Fibroblast of lung (primary cell): ENCODE data around the gene NACC1. TPM values are rescaled to one million over a fixed set of nuclear protein-coding genes. Genes with fewer than 3 reads are reported as not detected.
A peak's percentile ranks its signal among the peaks of the same experiment; 100 is the strongest.

Experiments used
- DNase-seq, 2 donors: peaks; one replicate each; pipeline versions ENCODE4 v3.0.0 to v3.0.0-alpha.2; 2010; ENCODE audit warnings: low read depth in 2 of 2
- H2AFZ ChIP-seq: 2 replicates; pipeline ENCODE4 v1.5.1; 2012; ENCODE audit warnings: low read length, control low read depth, inconsistent platforms
- H3K27ac ChIP-seq: 2 replicates; pipeline ENCODE4 v1.5.1; 2011; ENCODE audit warnings: low read length, control low read depth; ENCODE audit not compliant: insufficient read depth
- H3K27me3 ChIP-seq: 2 replicates; pipeline ENCODE4 v1.5.1; 2011; ENCODE audit warnings: mild to moderate bottlenecking, low read length; ENCODE audit not compliant: control insufficient read depth, insufficient read depth
- H3K36me3 ChIP-seq: 2 replicates; pipeline ENCODE4 v1.5.1; 2011; ENCODE audit warnings: low read length; ENCODE audit not compliant: control insufficient read depth, insufficient read depth
- H3K4me1 ChIP-seq: 2 replicates; pipeline ENCODE4 v1.5.1; 2011; ENCODE audit warnings: low read length; ENCODE audit not compliant: control insufficient read depth, insufficient read depth; ENCODE audit errors: extremely low read depth
- H3K4me2 ChIP-seq: 2 replicates; pipeline ENCODE4 v1.5.1; 2011; ENCODE audit warnings: low read length, control low read depth; ENCODE audit not compliant: insufficient read depth; ENCODE audit errors: extremely low read depth
- H3K4me3 ChIP-seq, 4 experiments: fragments of 200-600 bp in 1 of 4; sonication (generic) in 1 of 4; replicated peaks in 1 of 4; 2 replicates each; pipeline ENCODE4 v1.5.1; 2011 to 2016; ENCODE audit warnings: low read length in 4 of 4, low read depth in 3 of 4, mild to moderate bottlenecking in 3 of 4, control low read depth in 2 of 4, inconsistent platforms in 1 of 4, mixed read lengths in 1 of 4; ENCODE audit not compliant: insufficient read depth in 1 of 4; ENCODE audit errors: control extremely low read depth in 1 of 4
- H3K79me2 ChIP-seq: 2 replicates; pipeline ENCODE4 v1.5.1; 2012; ENCODE audit warnings: mild to moderate bottlenecking, low read length, inconsistent platforms; ENCODE audit not compliant: control insufficient read depth, insufficient read depth
- H3K9ac ChIP-seq: 2 replicates; pipeline ENCODE4 v1.5.1; 2011; ENCODE audit warnings: mild to moderate bottlenecking, low read length, control low read depth; ENCODE audit not compliant: insufficient read depth
- H3K9me3 ChIP-seq: 2 replicates; pipeline ENCODE4 v1.5.1; 2012; ENCODE audit warnings: low read depth, low read length; ENCODE audit not compliant: control insufficient read depth, insufficient read depth
- H4K20me1 ChIP-seq: 2 replicates; pipeline ENCODE4 v1.5.1; 2011; ENCODE audit warnings: low read length; ENCODE audit not compliant: control insufficient read depth, insufficient read depth; ENCODE audit errors: extremely low read depth
- EZH2 ChIP-seq: IDR thresholded peaks from 2 replicates; pipeline ENCODE4 v1.5.1; 2012; ENCODE audit warnings: low read length, control low read depth, mild to moderate bottlenecking; ENCODE audit errors: missing control alignments
- polyA plus RNA-seq, 2 donors: library from polyadenylated mRNA; depleted of rRNA in 1 of 2; stranded (reverse) in 1 of 2; unstranded in 1 of 2; fragments of >200 nt; gene quantifications; 2 replicates each; pipeline ENCODE4 v1.2.1, GENCODE V29; 2011 to 2012; ENCODE audit warnings: missing spikeins in 1 of 2
- total RNA-seq: library from RNA; depleted of rRNA; stranded (reverse); fragments of >200 nt; gene quantifications from 2 replicates; pipeline ENCODE4 v1.2.1, GENCODE V29; 2014
- TF ChIP-seq, protein P1 (sequence below), 2 donors: IDR thresholded peaks in 1 of 2; conservative IDR thresholded peaks in 1 of 2; 1 replicate in 1 of 2; 2 replicates in 1 of 2; pipeline ENCODE4 v1.5.1; 2011 to 2012; ENCODE audit warnings: low read length in 2 of 2, control low read depth in 1 of 2, inconsistent platforms in 1 of 2, low read depth in 1 of 2, mild to moderate bottlenecking in 1 of 2

Gene NACC1
- total and polyA plus RNA-seq, 2 donors (not counting 1 experiment from before 2014, with no cell fraction given) = 31.9 to 33.5 TPM

DNA sequence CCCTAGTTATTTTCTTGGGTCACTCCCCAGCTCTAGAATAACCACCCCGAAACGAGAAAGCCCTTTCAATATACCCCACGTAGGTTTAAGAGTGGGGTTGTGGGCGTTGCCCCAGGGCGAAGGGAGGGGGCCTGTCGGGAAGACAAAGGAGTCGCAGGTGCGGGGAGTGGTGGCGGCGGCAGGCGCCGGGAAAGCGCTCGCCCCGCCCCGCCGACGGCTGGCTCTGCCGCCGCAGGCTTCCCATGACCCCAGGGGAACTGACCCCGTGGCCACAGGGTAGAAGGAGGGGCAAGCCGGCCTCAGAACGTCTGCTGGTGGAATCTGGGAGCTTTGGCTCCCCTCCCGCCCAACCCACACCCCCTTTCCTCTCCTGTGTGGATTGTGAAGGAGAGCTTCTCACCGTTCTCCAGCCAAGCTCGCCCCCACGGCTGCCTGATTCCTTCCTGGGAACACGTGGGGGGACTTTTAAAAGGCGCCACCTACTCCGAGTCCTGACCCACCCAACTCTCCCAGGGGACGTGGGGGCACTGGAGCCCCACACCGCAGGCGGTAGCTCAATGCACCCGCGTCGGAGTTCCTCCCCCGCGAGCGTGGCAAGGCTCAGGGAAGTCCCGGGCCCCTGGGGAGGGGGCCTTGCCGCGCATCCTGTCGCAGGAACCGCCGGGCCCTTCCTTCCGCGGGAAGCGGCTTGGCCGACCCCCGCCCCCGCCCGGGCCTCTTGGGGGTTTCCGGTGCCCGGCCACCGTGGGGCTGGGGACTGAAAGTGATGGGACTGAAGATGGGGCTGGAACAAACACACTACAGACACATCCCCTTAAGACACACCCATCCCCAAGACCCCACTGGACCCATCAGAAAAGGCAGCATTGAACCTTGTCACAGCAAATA lies 37.7 kb downstream of the NACC1 start:
- H3K9ac ChIP-seq = peak overlapping the region; percentile 97
- H4K20me1 ChIP-seq = no peaks in the 10 kb centered on the region
- H3K4me3 ChIP-seq = peak overlapping the region; percentile 62 to 90 (median 84)
- DNase-seq = peak; percentile 69 to 79
- H3K27me3 ChIP-seq = no peaks in the 10 kb centered on the region
- H3K27ac ChIP-seq = peak overlapping the region; percentile 97
- peaks cover 2% of the 10 kb centered on the region for H3K36me3 ChIP-seq
- H3K4me1 ChIP-seq = peaks cover 10% of the 10 kb centered on the region
- no peak overlapping the region for H2AFZ ChIP-seq
- peak overlapping the region; percentile 84 for H3K4me2 ChIP-seq
- TF ChIP-seq EZH2 = no peak
- TF ChIP-seq, protein P1, sequence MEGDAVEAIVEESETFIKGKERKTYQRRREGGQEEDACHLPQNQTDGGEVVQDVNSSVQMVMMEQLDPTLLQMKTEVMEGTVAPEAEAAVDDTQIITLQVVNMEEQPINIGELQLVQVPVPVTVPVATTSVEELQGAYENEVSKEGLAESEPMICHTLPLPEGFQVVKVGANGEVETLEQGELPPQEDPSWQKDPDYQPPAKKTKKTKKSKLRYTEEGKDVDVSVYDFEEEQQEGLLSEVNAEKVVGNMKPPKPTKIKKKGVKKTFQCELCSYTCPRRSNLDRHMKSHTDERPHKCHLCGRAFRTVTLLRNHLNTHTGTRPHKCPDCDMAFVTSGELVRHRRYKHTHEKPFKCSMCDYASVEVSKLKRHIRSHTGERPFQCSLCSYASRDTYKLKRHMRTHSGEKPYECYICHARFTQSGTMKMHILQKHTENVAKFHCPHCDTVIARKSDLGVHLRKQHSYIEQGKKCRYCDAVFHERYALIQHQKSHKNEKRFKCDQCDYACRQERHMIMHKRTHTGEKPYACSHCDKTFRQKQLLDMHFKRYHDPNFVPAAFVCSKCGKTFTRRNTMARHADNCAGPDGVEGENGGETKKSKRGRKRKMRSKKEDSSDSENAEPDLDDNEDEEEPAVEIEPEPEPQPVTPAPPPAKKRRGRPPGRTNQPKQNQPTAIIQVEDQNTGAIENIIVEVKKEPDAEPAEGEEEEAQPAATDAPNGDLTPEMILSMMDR (conservative IDR thresholded peaks at IDR 0.05 in 1 of 2, IDR thresholded peaks at IDR 0.05 in 1 of 2; ENCODE audit: low read depth in 1 of 2, low read length in 2 of 2) = no peak
- H3K9me3 ChIP-seq = no peaks in the 10 kb centered on the region
- H3K79me2 ChIP-seq = peaks cover 35% of the 10 kb centered on the region

DNA sequence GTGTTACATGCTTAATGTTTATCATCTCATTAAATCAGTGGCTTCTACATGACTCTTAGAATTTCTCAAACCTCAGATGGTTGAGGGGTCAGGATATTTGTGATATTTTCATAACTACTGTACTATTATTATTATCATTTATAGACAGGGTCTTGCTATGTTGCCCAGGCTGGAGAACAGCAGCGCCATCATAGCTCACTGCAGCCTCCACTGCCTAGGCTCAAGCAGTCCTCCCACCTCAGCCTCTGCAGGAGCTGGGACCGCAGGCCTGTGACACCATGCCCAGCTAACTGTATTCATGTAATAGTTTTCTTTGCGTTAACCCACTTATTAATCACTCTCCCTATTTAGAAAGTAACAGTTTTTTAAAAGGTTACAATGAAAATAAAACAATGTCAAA lies 41.6 kb downstream of the NACC1 start:
- H3K4me1 ChIP-seq = peaks cover 27% of the 10 kb centered on the region
- no peak for DNase-seq

DNA sequence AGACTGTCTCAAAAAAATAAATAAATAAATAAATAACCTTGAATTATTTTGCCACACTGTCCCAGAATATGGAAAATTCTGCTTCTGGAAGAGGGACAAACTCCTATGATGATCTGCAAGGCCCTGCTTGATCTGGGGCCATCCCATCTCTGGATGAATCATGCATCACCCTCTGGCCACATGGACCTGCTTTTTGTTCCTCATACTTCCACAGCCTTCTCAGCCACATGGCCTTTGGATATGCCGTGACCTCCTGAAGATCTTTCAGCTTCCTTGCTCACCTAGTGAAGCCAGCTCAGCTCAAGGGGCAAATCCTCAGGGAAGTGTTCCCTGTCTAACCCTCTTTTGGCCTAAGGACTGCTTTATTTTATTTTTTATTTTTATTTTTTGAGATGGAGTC lies 42.5 kb downstream of the NACC1 start:
- no peak for TF ChIP-seq EZH2
- TF ChIP-seq, protein P1 (conservative IDR thresholded peaks at IDR 0.05 in 1 of 2, IDR thresholded peaks at IDR 0.05 in 1 of 2; ENCODE audit: low read depth in 1 of 2, low read length in 2 of 2) = no peak
- Histone ChIP-seq H3K27me3 (no peaks in the 10 kb centered on the region), H3K9ac (no peak overlapping the region), H4K20me1 (no peaks in the 10 kb centered on the region), H3K27ac (no peak overlapping the region), H3K9me3 (no peaks in the 10 kb centered on the region), H2AFZ (no peak overlapping the region), H3K36me3 (no peaks in the 10 kb centered on the region), H3K4me1 (peaks cover 28% of the 10 kb centered on the region), H3K4me2 (no peak overlapping the region), H3K4me3 (no peak overlapping the region), H3K79me2 (no peaks in the 10 kb centered on the region)
- DNase-seq = peak; percentile 28 to 53

More for the DNA sequence above, 41.6 kb downstream of the NACC1 start:
- Histone ChIP-seq H3K4me2 (no peak overlapping the region), H3K27ac (no peak overlapping the region), H3K79me2 (peaks cover 5% of the 10 kb centered on the region), H3K27me3 (no peaks in the 10 kb centered on the region), H3K4me3 (no peak overlapping the region), H3K9me3 (no peaks in the 10 kb centered on the region), H2AFZ (no peak overlapping the region), H3K9ac (no peak overlapping the region), H4K20me1 (no peaks in the 10 kb centered on the region), H3K36me3 (no peaks in the 10 kb centered on the region)
- TF ChIP-seq EZH2 = no peak
- TF ChIP-seq, protein P1 (conservative IDR thresholded peaks at IDR 0.05 in 1 of 2, IDR thresholded peaks at IDR 0.05 in 1 of 2; ENCODE audit: low read depth in 1 of 2, low read length in 2 of 2) = no peak
